Ishikawa (cell line): ENCODE measurements around the gene CAPN11.

Experiments
- CEBPB ChIP-seq: IDR thresholded peaks from 2 replicates; pipeline ENCODE4 v1.6.1; 2012
- CREB1 ChIP-seq: IDR thresholded peaks from 2 replicates; pipeline ENCODE4 v1.6.1; 2012; ENCODE audit warnings: low read depth
- EGR1 ChIP-seq: IDR thresholded peaks from 2 replicates; pipeline ENCODE4 v1.6.1; 2012
- EP300 ChIP-seq: IDR thresholded peaks from 2 replicates; pipeline ENCODE4 v1.6.1; 2012; ENCODE audit warnings: borderline replicate concordance
- FOXM1 ChIP-seq: IDR thresholded peaks from 2 replicates; pipeline ENCODE4 v1.6.1; 2012; ENCODE audit warnings: low read depth, borderline replicate concordance
- NFIC ChIP-seq: IDR thresholded peaks from 2 replicates; pipeline ENCODE4 v1.6.1; 2012
- RAD21 ChIP-seq: IDR thresholded peaks from 2 replicates; pipeline ENCODE4 v1.6.1; 2012; ENCODE audit warnings: low read depth
- TAF1 ChIP-seq: IDR thresholded peaks from 2 replicates; pipeline ENCODE4 v1.6.1; 2012; ENCODE audit warnings: low read depth, mild to moderate bottlenecking
- TCF12 ChIP-seq: IDR thresholded peaks from 2 replicates; pipeline ENCODE4 v1.6.1; 2012; ENCODE audit warnings: low read depth
- TEAD4 ChIP-seq: IDR thresholded peaks from 2 replicates; pipeline ENCODE4 v1.6.1; 2012
- YY1 ChIP-seq: IDR thresholded peaks from 2 replicates; pipeline ENCODE4 v1.6.1; 2012; ENCODE audit warnings: low read depth
- ZBTB7A ChIP-seq: IDR thresholded peaks from 2 replicates; pipeline ENCODE4 v1.6.1; 2012; ENCODE audit warnings: low read depth
- TF ChIP-seq, protein P1 (sequence below): IDR thresholded peaks from 2 replicates; pipeline ENCODE4 v1.6.1; 2012; ENCODE audit warnings: low read depth, mild to moderate bottlenecking
- TF ChIP-seq, protein P2 (sequence below): IDR thresholded peaks from 2 replicates; pipeline ENCODE4 v1.6.1; 2012
- TF ChIP-seq, protein P3 (sequence below): IDR thresholded peaks from 2 replicates; pipeline ENCODE4 v1.6.1; 2012

The CAPN11 gene

DNA sequence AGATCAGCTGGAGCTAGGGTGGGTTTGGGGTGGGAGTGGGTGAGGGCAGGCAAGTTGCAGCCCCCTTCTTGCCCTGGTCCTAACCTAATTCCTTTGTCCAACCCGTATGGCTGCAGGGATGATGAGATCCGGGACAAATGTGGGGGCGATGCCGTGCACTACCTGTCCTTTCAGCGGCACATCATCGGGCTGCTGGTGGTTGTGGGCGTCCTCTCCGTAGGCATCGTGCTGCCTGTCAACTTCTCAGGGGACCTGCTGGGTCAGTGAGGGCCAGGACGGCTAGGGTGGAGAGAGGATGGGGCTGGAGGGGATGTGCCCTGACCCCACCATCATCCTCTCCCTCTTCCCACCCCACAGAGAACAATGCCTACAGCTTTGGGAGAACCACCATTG lies 19.3 kb upstream of the CAPN11 start:
- TF ChIP-seq TCF12 (no peak), CREB1 (no peak), CEBPB (no peak), ZBTB7A (no peak), TAF1 (no peak), TEAD4 (no peak), EGR1 (no peak), EP300 (no peak), NFIC (no peak), FOXM1 (no peak), YY1 (no peak), RAD21 (no peak)
- TF ChIP-seq, protein P1, sequence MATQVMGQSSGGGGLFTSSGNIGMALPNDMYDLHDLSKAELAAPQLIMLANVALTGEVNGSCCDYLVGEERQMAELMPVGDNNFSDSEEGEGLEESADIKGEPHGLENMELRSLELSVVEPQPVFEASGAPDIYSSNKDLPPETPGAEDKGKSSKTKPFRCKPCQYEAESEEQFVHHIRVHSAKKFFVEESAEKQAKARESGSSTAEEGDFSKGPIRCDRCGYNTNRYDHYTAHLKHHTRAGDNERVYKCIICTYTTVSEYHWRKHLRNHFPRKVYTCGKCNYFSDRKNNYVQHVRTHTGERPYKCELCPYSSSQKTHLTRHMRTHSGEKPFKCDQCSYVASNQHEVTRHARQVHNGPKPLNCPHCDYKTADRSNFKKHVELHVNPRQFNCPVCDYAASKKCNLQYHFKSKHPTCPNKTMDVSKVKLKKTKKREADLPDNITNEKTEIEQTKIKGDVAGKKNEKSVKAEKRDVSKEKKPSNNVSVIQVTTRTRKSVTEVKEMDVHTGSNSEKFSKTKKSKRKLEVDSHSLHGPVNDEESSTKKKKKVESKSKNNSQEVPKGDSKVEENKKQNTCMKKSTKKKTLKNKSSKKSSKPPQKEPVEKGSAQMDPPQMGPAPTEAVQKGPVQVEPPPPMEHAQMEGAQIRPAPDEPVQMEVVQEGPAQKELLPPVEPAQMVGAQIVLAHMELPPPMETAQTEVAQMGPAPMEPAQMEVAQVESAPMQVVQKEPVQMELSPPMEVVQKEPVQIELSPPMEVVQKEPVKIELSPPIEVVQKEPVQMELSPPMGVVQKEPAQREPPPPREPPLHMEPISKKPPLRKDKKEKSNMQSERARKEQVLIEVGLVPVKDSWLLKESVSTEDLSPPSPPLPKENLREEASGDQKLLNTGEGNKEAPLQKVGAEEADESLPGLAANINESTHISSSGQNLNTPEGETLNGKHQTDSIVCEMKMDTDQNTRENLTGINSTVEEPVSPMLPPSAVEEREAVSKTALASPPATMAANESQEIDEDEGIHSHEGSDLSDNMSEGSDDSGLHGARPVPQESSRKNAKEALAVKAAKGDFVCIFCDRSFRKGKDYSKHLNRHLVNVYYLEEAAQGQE, result no peak
- TF ChIP-seq, protein P2, sequence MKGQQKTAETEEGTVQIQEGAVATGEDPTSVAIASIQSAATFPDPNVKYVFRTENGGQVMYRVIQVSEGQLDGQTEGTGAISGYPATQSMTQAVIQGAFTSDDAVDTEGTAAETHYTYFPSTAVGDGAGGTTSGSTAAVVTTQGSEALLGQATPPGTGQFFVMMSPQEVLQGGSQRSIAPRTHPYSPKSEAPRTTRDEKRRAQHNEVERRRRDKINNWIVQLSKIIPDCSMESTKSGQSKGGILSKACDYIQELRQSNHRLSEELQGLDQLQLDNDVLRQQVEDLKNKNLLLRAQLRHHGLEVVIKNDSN, result no peak
- TF ChIP-seq, protein P3, sequence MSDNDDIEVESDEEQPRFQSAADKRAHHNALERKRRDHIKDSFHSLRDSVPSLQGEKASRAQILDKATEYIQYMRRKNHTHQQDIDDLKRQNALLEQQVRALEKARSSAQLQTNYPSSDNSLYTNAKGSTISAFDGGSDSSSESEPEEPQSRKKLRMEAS, result no peak

DNA sequence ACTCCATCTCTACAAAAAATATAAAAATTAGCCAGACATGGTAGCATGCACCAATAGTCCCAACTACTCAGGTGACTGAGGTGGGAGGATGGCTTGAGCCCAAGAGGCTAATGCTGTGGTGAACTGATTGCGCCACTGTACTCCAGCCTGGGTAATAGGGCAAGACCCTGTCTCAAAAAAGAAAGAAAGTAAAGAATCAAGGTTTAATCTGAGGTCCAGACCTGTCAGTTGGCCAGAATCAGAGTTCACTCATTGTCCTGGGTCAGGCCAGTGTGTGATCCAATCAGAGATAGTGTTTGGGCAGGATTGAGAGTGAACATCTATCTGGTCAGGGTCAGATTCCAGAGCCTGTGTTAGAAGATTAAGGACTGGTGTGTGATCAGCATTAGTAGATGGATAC lies 15.8 kb upstream of the CAPN11 start:
- no peak for TF ChIP-seq TEAD4
- TF ChIP-seq EP300, result no peak
- TF ChIP-seq, protein P1, result no peak
- no peak for TF ChIP-seq FOXM1
- TF ChIP-seq TCF12, result no peak
- TF ChIP-seq NFIC, result no peak
- TF ChIP-seq RAD21, result no peak
- TF ChIP-seq CREB1, result no peak
- TF ChIP-seq, protein P3, result no peak
- TF ChIP-seq TAF1, result no peak
- TF ChIP-seq EGR1, result no peak
- no peak for TF ChIP-seq YY1
- no peak for TF ChIP-seq ZBTB7A
- TF ChIP-seq, protein P2, result no peak
- no peak for TF ChIP-seq CEBPB

DNA sequence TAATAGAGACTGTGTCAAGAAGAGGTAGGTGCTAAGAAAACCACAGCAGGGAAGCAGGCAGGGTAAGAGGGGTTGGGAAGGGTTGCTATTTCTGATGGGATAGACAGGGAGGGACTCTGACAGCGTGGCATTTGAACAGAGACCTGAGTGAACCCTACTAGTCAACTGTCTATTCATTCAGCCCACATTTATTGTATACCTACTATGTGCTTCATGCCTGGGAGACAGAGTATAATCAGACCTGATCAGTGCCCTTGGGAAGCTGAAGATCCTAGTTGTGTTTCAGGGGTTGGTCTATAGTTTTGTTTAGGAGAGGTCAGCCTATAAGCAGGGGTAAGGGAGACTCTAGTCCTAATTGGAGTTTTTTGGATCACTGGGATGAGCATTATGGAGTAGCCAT lies 14.9 kb upstream of the CAPN11 start:
- TF ChIP-seq, protein P2, result no peak
- TF ChIP-seq NFIC (no peak), ZBTB7A (no peak), EP300 (no peak), YY1 (no peak), TEAD4 (no peak), RAD21 (no peak), CREB1 (no peak), TCF12 (no peak), FOXM1 (no peak), EGR1 (no peak), CEBPB (no peak), TAF1 (no peak)
- TF ChIP-seq, protein P3, result no peak
- TF ChIP-seq, protein P1, result no peak

DNA sequence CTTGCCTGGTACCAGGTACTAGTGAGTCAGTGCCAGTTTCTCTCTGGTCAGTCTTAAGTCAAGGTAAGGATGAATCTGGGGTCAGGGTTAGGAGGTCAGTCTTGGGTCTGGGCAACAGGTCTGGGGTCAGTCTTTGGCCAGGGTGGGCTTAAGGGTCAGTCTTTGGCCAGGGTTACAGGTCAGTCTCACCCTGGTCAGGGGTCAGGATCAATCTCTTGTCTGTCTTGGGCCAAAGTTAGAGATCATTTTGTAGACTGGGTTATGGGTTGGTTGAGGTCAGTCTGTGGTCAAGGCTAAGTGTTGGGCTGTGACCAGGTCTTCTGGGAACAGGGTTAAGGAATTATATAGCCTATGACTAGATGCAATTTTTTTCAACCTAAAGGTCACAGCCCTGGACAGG lies 12.8 kb upstream of the CAPN11 start:
- TF ChIP-seq, protein P3, result no peak
- TF ChIP-seq RAD21, result no peak
- TF ChIP-seq, protein P2, result no peak
